Stomach (tissue), 4 donors: Measurements from ENCODE around the gene PPP1R9A.

Source experiments
- CTCF ChIP-seq, 7 experiments: fragments of 450-650 bp in 4 of 7; fragments of 200-600 bp in 3 of 7; sonication (generic) in 3 of 7; IDR thresholded peaks; one replicate each; pipeline ENCODE4 v1.5.1; 2016 to 2019; ENCODE audit warnings: antibody characterized with exemption in 7 of 7, control low read depth in 2 of 7, mild to moderate bottlenecking in 1 of 7
- EP300 ChIP-seq: sonication (generic); formaldehyde crosslinking; IDR thresholded peaks from one replicate; pipeline ENCODE4 v1.6.1; 2017; ENCODE audit warnings: antibody characterized with exemption
- POLR2A ChIP-seq, 4 donors: fragments of 450-650 bp; IDR thresholded peaks; one replicate each; pipeline ENCODE4 v1.6.1; 2016; ENCODE audit warnings: antibody characterized with exemption in 4 of 4, control low read depth in 2 of 4, mild to moderate bottlenecking in 1 of 4, moderate library complexity in 1 of 4
- POLR2AphosphoS5 ChIP-seq, 3 donors: sonication (generic); formaldehyde crosslinking; IDR thresholded peaks; one replicate each; pipeline ENCODE4 v1.6.1; 2016; ENCODE audit warnings: antibody characterized with exemption in 3 of 3

DNA sequence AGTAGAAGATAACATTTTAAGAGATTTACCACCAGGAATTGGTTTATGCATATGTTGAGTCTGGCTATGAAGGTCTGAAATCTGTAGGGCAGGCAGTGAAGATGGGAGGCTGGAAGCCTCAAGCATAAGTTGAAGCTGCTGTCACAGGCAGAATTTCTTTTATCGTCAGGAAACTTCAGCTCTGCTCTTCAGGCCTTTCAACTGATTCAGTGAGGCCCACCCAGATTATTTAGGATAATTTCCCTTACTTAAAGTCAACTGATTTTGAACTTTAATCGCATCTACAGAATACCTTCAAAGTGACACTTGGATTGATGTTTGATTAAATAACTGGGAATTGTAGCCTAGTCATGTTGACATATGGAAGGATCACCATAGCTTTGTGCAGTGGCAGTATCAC, 190.5 kb downstream of the PPP1R9A start:
- no peak for TF ChIP-seq POLR2A (IDR thresholded peaks at IDR 0.05)
- TF ChIP-seq CTCF (IDR thresholded peaks at IDR 0.05): no peak
- TF ChIP-seq POLR2AphosphoS5 (IDR thresholded peaks at IDR 0.05): no peak
- no peak for TF ChIP-seq EP300
